H9 (cell line): ENCODE data around the gene OVCH2. TPM values are rescaled to one million over a fixed set of nuclear protein-coding genes. Genes with fewer than 3 reads are reported as not detected.
A peak's percentile ranks its signal among the peaks of the same experiment; 100 is the strongest.

Experiments used
- DNase-seq: peaks from one replicate; pipeline ENCODE4 v3.0.0-alpha.2; 2017
- H2AFZ ChIP-seq: one replicate; pipeline ENCODE4 v1.6.1; 2013; ENCODE audit warnings: mild to moderate bottlenecking, low read length, control low read depth, moderate library complexity
- H2AK5ac ChIP-seq: 2 replicates; pipeline ENCODE4 v1.6.1; 2013; ENCODE audit warnings: low read length, control low read depth, mixed read lengths; ENCODE audit not compliant: insufficient read length
- H2BK120ac ChIP-seq: one replicate; pipeline ENCODE4 v1.6.1; 2013; ENCODE audit warnings: low read depth, mild to moderate bottlenecking, low read length, control low read depth, inconsistent platforms; ENCODE audit not compliant: poor library complexity, severe bottlenecking
- H2BK12ac ChIP-seq: 2 replicates; pipeline ENCODE4 v1.6.1; 2013; ENCODE audit warnings: low read length, control low read depth, mixed read lengths, low read depth; ENCODE audit not compliant: insufficient read length
- H2BK15ac ChIP-seq: 2 replicates; pipeline ENCODE4 v1.6.1; 2013; ENCODE audit warnings: low read depth, low read length, control low read depth
- H2BK20ac ChIP-seq: one replicate; pipeline ENCODE4 v1.6.1; 2013; ENCODE audit warnings: low read depth, mild to moderate bottlenecking, low read length, control low read depth, inconsistent platforms; ENCODE audit not compliant: poor library complexity, severe bottlenecking
- H2BK5ac ChIP-seq: 2 replicates; pipeline ENCODE4 v1.6.1; 2013; ENCODE audit warnings: low read length, control low read depth, mixed read lengths; ENCODE audit not compliant: insufficient read length
- H3K14ac ChIP-seq: 2 replicates; pipeline ENCODE4 v1.6.1; 2013; ENCODE audit warnings: low read length, control low read depth; ENCODE audit not compliant: insufficient read depth
- H3K18ac ChIP-seq: 2 replicates; pipeline ENCODE4 v1.6.1; 2013; ENCODE audit warnings: low read depth, mild to moderate bottlenecking, mixed read lengths, low read length, control low read depth; ENCODE audit not compliant: insufficient read length
- H3K23ac ChIP-seq: 2 replicates; pipeline ENCODE4 v1.6.1; 2013; ENCODE audit warnings: low read length, control low read depth, mixed read lengths, low read depth; ENCODE audit not compliant: insufficient read length
- H3K23me2 ChIP-seq: 2 replicates; pipeline ENCODE4 v1.6.1; 2013; ENCODE audit warnings: low read depth, mild to moderate bottlenecking, mixed read lengths, low read length, control low read depth; ENCODE audit not compliant: insufficient read length, poor library complexity, severe bottlenecking
- H3K27ac ChIP-seq: 2 replicates; pipeline ENCODE4 v1.5.1; 2013; ENCODE audit warnings: low read length, control low read depth, mixed read lengths, low read depth; ENCODE audit not compliant: insufficient read length
- H3K27me3 ChIP-seq: 2 replicates; pipeline ENCODE4 v1.6.1; 2013; ENCODE audit warnings: low read length, control low read depth, inconsistent platforms; ENCODE audit not compliant: insufficient read depth
- H3K4ac ChIP-seq: 2 replicates; pipeline ENCODE4 v1.6.1; 2013; ENCODE audit warnings: low read depth, mild to moderate bottlenecking, control low read depth, inconsistent platforms, low read length, moderate library complexity
- H3K4me1 ChIP-seq: 2 replicates; pipeline ENCODE4 v1.6.1; 2013; ENCODE audit warnings: low read length, control low read depth, inconsistent platforms; ENCODE audit not compliant: insufficient read depth
- H3K4me2 ChIP-seq: 2 replicates; pipeline ENCODE4 v1.6.1; 2013; ENCODE audit warnings: low read length, control low read depth, mixed read lengths; ENCODE audit not compliant: insufficient read length, insufficient read depth
- H3K56ac ChIP-seq: 2 replicates; pipeline ENCODE4 v1.6.1; 2013; ENCODE audit warnings: low read depth, mild to moderate bottlenecking, mixed read lengths, low read length, control low read depth; ENCODE audit not compliant: insufficient read length
- H3K79me1 ChIP-seq: 2 replicates; pipeline ENCODE4 v1.6.1; 2013; ENCODE audit warnings: low read depth, mild to moderate bottlenecking, moderate library complexity, low read length, control low read depth, inconsistent platforms; ENCODE audit not compliant: insufficient read depth, poor library complexity, severe bottlenecking
- H3K79me2 ChIP-seq: 2 replicates; pipeline ENCODE4 v1.6.1; 2013; ENCODE audit warnings: low read length, control low read depth, inconsistent platforms; ENCODE audit not compliant: insufficient read depth
- H3K9ac ChIP-seq: 2 replicates; pipeline ENCODE4 v1.6.1; 2013; ENCODE audit warnings: low read length, control low read depth, mixed read lengths; ENCODE audit not compliant: insufficient read length; ENCODE audit errors: extremely low read depth
- H3K9me3 ChIP-seq: one replicate; pipeline ENCODE4 v1.6.1; 2013; ENCODE audit warnings: low read depth, low read length, inconsistent platforms; ENCODE audit not compliant: control insufficient read depth
- H3T11ph ChIP-seq: one replicate; pipeline ENCODE4 v1.6.1; 2013; ENCODE audit warnings: mild to moderate bottlenecking, low read length, control low read depth, inconsistent platforms
- H4K20me1 ChIP-seq: one replicate; pipeline ENCODE4 v1.6.1; 2013; ENCODE audit not compliant: control insufficient read depth, insufficient read length, insufficient read depth
- H4K5ac ChIP-seq: 2 replicates; pipeline ENCODE4 v1.6.1; 2013; ENCODE audit warnings: low read depth, mild to moderate bottlenecking, mixed read lengths, low read length, control low read depth; ENCODE audit not compliant: insufficient read length
- H4K8ac ChIP-seq: replicated peaks from 2 replicates; pipeline ENCODE4 v1.6.1; 2013; ENCODE audit warnings: low read length, control low read depth, mixed read lengths, low read depth; ENCODE audit not compliant: insufficient read length
- H4K91ac ChIP-seq: 2 replicates; pipeline ENCODE4 v1.6.1; 2013; ENCODE audit warnings: low read depth, mild to moderate bottlenecking, moderate library complexity, mixed read lengths, low read length, control low read depth; ENCODE audit not compliant: insufficient read length
- H3K27ac Mint-ChIP-seq, 3 experiments: 2 replicates in 2 of 3; 3 replicates in 1 of 3; pipeline ENCODE4 v1.8.0; 2020 to 2021; ENCODE audit warnings: mixed read lengths in 3 of 3, mild to moderate bottlenecking in 1 of 3, moderate library complexity in 1 of 3
- H3K27me3 Mint-ChIP-seq: 2 replicates; pipeline ENCODE4 v1.8.0; 2021; ENCODE audit warnings: low read depth, mild to moderate bottlenecking, moderate library complexity, mixed read lengths
- H3K36me3 Mint-ChIP-seq, 3 experiments: 2 replicates in 2 of 3; 3 replicates in 1 of 3; pipeline ENCODE4 v1.8.0; 2020 to 2021; ENCODE audit warnings: low read depth in 3 of 3, mixed read lengths in 3 of 3; ENCODE audit not compliant: insufficient read depth in 1 of 3
- H3K4me1 Mint-ChIP-seq, 2 experiments: 2 replicates each; pipeline ENCODE4 v1.8.0; 2020; ENCODE audit warnings: mixed read lengths in 2 of 2
- H3K4me3 Mint-ChIP-seq, 2 experiments: 2 replicates in 1 of 2; 3 replicates in 1 of 2; pipeline ENCODE4 v1.8.0; 2020 to 2021; ENCODE audit warnings: mild to moderate bottlenecking in 2 of 2, mixed read lengths in 2 of 2, moderate library complexity in 1 of 2
- H3K9me3 Mint-ChIP-seq, 2 experiments: 2 replicates in 1 of 2; 3 replicates in 1 of 2; pipeline ENCODE4 v1.8.0; 2020; ENCODE audit warnings: mild to moderate bottlenecking in 2 of 2, mixed read lengths in 2 of 2, moderate library complexity in 1 of 2
- WGBS: extraction: QIAGEN DNeasy Blood & Tissue Kit; methylation state at CpG from one replicate; pipeline ENCODE4 v1.1.7; 2013; ENCODE audit warnings: missing lambda C conversion rate, low lambda C conversion rate, mixed read lengths; ENCODE audit not compliant: insufficient read length; ENCODE audit errors: extremely low coverage; 5-methylcytosine and 5-hydroxymethylcytosine counted together
- total RNA-seq: library from RNA; stranded (reverse); gene quantifications from 2 replicates; pipeline ENCODE4 v1.2.1, GENCODE V29; 2021
- TF ChIP-seq, protein P1 (sequence below): fragments of 200-600 bp; sonication (generic); conservative IDR thresholded peaks from 3 replicates; pipeline ENCODE4 v1.8.0; 2021; ENCODE audit warnings: antibody characterized with exemption, mild to moderate bottlenecking

OVCH2 gene
- total RNA-seq, 1 experiment from 2014 or later: 0.46 TPM

DNA sequence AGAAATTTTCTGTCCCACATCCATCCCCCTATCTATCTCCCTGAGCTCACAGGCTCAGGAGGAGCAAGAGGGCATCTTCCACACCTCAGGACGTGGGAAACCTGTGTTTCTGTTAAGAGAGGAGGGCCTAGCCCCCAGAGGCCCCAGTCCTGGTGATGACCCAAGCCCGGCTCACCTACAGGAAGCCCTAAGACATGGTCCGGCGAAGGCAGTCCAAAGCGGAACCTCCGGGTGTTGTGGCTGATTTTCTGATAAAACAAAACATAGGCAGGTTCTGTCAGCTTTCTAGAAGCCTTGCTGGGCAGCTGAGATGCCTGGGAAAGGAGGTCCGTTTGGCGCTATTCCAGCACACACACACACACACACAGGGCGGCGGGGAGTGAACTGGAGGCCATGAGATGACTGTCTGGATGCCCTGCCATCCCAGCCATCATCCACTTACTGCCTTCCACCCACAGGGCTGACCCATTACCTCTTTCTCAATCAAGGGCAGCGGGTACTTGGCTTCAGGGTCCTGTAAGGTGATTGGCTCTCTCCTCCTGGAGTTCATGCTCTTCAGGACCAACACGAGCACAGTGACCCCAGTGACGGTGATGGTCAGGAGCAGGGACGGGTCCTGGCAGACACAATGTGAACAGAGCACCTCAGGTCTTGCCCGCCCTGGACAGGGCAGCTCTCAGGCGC, 33.9 kb downstream of the OVCH2 start:
- TF ChIP-seq, protein P1, sequence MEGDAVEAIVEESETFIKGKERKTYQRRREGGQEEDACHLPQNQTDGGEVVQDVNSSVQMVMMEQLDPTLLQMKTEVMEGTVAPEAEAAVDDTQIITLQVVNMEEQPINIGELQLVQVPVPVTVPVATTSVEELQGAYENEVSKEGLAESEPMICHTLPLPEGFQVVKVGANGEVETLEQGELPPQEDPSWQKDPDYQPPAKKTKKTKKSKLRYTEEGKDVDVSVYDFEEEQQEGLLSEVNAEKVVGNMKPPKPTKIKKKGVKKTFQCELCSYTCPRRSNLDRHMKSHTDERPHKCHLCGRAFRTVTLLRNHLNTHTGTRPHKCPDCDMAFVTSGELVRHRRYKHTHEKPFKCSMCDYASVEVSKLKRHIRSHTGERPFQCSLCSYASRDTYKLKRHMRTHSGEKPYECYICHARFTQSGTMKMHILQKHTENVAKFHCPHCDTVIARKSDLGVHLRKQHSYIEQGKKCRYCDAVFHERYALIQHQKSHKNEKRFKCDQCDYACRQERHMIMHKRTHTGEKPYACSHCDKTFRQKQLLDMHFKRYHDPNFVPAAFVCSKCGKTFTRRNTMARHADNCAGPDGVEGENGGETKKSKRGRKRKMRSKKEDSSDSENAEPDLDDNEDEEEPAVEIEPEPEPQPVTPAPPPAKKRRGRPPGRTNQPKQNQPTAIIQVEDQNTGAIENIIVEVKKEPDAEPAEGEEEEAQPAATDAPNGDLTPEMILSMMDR: no peak
- Histone ChIP-seq H2BK5ac (no peak overlapping the region), H2BK120ac (no peak overlapping the region), H3K27me3 (no peaks in the 10 kb centered on the region), H3K14ac (no peak overlapping the region; the same call in 1 of the 2 replicates), H4K20me1 (peaks cover 2% of the 10 kb centered on the region), H3K27ac (no peak overlapping the region), H2BK12ac (no peak overlapping the region), H2BK15ac (no peak overlapping the region), H3K4me1 (peaks cover 5% of the 10 kb centered on the region; the same call in 1 of the 2 replicates), H3K56ac (no peak overlapping the region), H4K5ac (no peak overlapping the region), H2AK5ac (no peak overlapping the region), H3K4me2 (peak overlapping the region; percentile 53), H3K23me2 (peaks cover 10% of the 10 kb centered on the region), H3K9me3 (no peaks in the 10 kb centered on the region), H3K23ac (no peak overlapping the region), H3T11ph (no peak overlapping the region), H3K18ac (no peak overlapping the region), H3K79me1 (no peaks in the 10 kb centered on the region), H3K4ac (no peak overlapping the region), H2AFZ (no peak overlapping the region), H3K79me2 (no peaks in the 10 kb centered on the region), H2BK20ac (no peak overlapping the region), H4K8ac (no peak overlapping the region), H3K9ac (no peak overlapping the region), H4K91ac (no peak overlapping the region)
- DNase-seq: no peak
- no CpG with 5 or more reads among the region's 16 CpGs for WGBS
- peak overlapping the region; percentile 64 to 78 for H3K4me3 Mint-ChIP-seq
- peaks cover 6% of the 10 kb centered on the region for H3K27me3 Mint-ChIP-seq
- H3K27ac Mint-ChIP-seq: no peak overlapping the region
- peaks cover 55 to 59% of the 10 kb centered on the region in 2 experiments for H3K4me1 Mint-ChIP-seq
- H3K9me3 Mint-ChIP-seq: no peaks in the 10 kb centered on the region
- H3K36me3 Mint-ChIP-seq: peaks cover 14 to 41% (median 32%) of the 10 kb centered on the region in 3 experiments
